Measurements from ENCODE around the gene C1orf105. TPM values are rescaled to one million over a fixed set of nuclear protein-coding genes. Genes with fewer than 3 reads are reported as not detected.

The C1orf105 gene
- total RNA-seq, 1 experiment from 2014 or later, result not detected

DNA sequence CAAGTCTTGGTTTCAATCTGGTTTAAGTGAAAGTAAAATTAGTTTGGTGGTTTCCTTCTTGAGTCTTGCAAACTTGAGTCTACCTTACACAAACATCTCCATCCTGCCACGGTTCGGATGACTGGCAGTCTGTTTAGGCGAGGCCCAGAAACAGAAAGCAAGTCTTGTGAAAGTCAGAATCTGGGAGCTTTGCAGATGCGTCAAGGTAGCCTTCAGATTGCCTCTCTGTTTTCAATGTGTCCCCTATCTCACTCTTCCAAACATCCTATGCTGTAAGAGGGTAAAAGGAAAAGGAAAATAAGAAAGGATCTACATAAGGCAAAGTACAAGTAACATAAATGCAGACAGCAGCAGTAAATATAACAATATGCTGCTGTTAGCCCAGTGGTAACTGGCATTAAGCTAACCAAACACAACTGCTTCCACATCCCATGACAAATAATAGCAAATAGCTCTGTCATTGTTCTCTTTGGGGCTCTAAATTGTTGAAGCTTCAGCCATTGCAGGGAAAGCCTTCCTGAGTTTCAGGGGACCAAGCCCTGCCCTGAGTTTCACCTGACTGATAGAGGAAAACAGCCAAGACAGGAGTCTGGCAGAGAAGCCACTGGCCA lies 26.2 kb upstream of the C1orf105 start:
- Mint-ChIP-seq H3K4me1 (peaks cover 54% of the 10 kb centered on the region), H3K27ac (peak overlapping the region; percentile 90), H3K36me3 (no peaks in the 10 kb centered on the region), H3K4me3 (no peak overlapping the region), H3K9me3 (no peaks in the 10 kb centered on the region), H3K27me3 (ENCODE audit: low read depth) (peaks cover 3% of the 10 kb centered on the region; the same call in 1 of the 2 replicates)
- ATAC-seq (peak; percentile 31), DNase-seq (ENCODE audit: low spot score) (no peak)
- TF ChIP-seq GRHL2 (CRISPR knock-in tag; IDR thresholded peaks at IDR 0.05; ENCODE audit: insufficient replicate concordance, severe bottlenecking) (no peak), JAZF1 (CRISPR knock-in tag; IDR thresholded peaks at IDR 0.05) (no peak)
- ChIA-PET POLR2A (interaction anchor here (0.6 kb wide), 1 partner anchor 231 kb away, joined by 3 read pairs; no protein-coding TSS in a partner anchor), CTCF (interaction anchor here (0.5 to 1.6 kb wide), 2 partner anchors 392 to 419 kb away, joined by 3 to 6 read pairs; no protein-coding TSS in a partner anchor)

GRCh38 chr1:172394811-172395210 lies 25.7 kb upstream of the C1orf105 start:
- TF ChIP-seq FOXJ3 (CRISPR knock-in tag; IDR thresholded peaks at IDR 0.05; ENCODE audit: borderline replicate concordance), result no peak
- no peak for TF ChIP-seq CBFB (CRISPR knock-in tag; IDR thresholded peaks at IDR 0.05; ENCODE audit: low read depth)
- TF ChIP-seq E2F4 (CRISPR knock-in tag; IDR thresholded peaks at IDR 0.05; ENCODE audit: borderline replicate concordance, low read depth), result no peak
- TF ChIP-seq, protein P1, sequence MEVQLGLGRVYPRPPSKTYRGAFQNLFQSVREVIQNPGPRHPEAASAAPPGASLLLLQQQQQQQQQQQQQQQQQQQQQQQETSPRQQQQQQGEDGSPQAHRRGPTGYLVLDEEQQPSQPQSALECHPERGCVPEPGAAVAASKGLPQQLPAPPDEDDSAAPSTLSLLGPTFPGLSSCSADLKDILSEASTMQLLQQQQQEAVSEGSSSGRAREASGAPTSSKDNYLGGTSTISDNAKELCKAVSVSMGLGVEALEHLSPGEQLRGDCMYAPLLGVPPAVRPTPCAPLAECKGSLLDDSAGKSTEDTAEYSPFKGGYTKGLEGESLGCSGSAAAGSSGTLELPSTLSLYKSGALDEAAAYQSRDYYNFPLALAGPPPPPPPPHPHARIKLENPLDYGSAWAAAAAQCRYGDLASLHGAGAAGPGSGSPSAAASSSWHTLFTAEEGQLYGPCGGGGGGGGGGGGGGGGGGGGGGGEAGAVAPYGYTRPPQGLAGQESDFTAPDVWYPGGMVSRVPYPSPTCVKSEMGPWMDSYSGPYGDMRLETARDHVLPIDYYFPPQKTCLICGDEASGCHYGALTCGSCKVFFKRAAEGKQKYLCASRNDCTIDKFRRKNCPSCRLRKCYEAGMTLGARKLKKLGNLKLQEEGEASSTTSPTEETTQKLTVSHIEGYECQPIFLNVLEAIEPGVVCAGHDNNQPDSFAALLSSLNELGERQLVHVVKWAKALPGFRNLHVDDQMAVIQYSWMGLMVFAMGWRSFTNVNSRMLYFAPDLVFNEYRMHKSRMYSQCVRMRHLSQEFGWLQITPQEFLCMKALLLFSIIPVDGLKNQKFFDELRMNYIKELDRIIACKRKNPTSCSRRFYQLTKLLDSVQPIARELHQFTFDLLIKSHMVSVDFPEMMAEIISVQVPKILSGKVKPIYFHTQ (CRISPR knock-in tag; IDR thresholded peaks at IDR 0.05), result no peak
- no peak for TF ChIP-seq ZBTB21 (CRISPR knock-in tag; IDR thresholded peaks at IDR 0.05; ENCODE audit: borderline replicate concordance)
- TF ChIP-seq FOXP4 (CRISPR knock-in tag; IDR thresholded peaks at IDR 0.05), result no peak
- TF ChIP-seq TEAD1 (CRISPR knock-in tag; IDR thresholded peaks at IDR 0.05), result no peak
- TF ChIP-seq MXD4 (CRISPR knock-in tag; IDR thresholded peaks at IDR 0.05; ENCODE audit: borderline replicate concordance), result no peak
- peak overlapping the region; percentile 67 for H3K27ac Mint-ChIP-seq
- no peaks in the 10 kb centered on the region for H3K36me3 Mint-ChIP-seq
- ChIA-PET POLR2A (interaction anchor here (0.6 kb wide), 1 partner anchor 232 kb away, joined by 3 read pairs; no protein-coding TSS in a partner anchor), CTCF (interaction anchor here (1.6 kb wide), 1 partner anchor 392 kb away, joined by 6 read pairs; no protein-coding TSS in a partner anchor)
- DNase-seq (ENCODE audit: low spot score) (no peak), ATAC-seq (no peak)
- H3K4me1 Mint-ChIP-seq, result peaks cover 59% of the 10 kb centered on the region
- H3K9me3 Mint-ChIP-seq, result no peaks in the 10 kb centered on the region
- H3K4me3 Mint-ChIP-seq, result no peak overlapping the region
- peaks cover 3% of the 10 kb centered on the region; the same call in 1 of the 2 replicates for H3K27me3 Mint-ChIP-seq (ENCODE audit: low read depth)

GRCh38 chr1:172395576-172395975 lies 24.9 kb upstream of the C1orf105 start:
- ChIA-PET POLR2A (no interaction called here), CTCF (interaction anchor here (1.6 kb wide), 1 partner anchor 393 kb away, joined by 6 read pairs; no protein-coding TSS in a partner anchor)
- Mint-ChIP-seq H3K27me3 (ENCODE audit: low read depth) (peaks cover 3% of the 10 kb centered on the region; the same call in 1 of the 2 replicates), H3K36me3 (no peaks in the 10 kb centered on the region), H3K27ac (no peak overlapping the region), H3K4me3 (no peak overlapping the region), H3K9me3 (no peaks in the 10 kb centered on the region), H3K4me1 (peaks cover 59% of the 10 kb centered on the region)
- DNase-seq (ENCODE audit: low spot score) (no peak), ATAC-seq (no peak)
- no peak for TF ChIP-seq PRDM15 (CRISPR knock-in tag; IDR thresholded peaks at IDR 0.05)
- no peak for TF ChIP-seq IRF2 (CRISPR knock-in tag; IDR thresholded peaks at IDR 0.05; ENCODE audit: borderline replicate concordance, low read depth)
- TF ChIP-seq, protein P2, sequence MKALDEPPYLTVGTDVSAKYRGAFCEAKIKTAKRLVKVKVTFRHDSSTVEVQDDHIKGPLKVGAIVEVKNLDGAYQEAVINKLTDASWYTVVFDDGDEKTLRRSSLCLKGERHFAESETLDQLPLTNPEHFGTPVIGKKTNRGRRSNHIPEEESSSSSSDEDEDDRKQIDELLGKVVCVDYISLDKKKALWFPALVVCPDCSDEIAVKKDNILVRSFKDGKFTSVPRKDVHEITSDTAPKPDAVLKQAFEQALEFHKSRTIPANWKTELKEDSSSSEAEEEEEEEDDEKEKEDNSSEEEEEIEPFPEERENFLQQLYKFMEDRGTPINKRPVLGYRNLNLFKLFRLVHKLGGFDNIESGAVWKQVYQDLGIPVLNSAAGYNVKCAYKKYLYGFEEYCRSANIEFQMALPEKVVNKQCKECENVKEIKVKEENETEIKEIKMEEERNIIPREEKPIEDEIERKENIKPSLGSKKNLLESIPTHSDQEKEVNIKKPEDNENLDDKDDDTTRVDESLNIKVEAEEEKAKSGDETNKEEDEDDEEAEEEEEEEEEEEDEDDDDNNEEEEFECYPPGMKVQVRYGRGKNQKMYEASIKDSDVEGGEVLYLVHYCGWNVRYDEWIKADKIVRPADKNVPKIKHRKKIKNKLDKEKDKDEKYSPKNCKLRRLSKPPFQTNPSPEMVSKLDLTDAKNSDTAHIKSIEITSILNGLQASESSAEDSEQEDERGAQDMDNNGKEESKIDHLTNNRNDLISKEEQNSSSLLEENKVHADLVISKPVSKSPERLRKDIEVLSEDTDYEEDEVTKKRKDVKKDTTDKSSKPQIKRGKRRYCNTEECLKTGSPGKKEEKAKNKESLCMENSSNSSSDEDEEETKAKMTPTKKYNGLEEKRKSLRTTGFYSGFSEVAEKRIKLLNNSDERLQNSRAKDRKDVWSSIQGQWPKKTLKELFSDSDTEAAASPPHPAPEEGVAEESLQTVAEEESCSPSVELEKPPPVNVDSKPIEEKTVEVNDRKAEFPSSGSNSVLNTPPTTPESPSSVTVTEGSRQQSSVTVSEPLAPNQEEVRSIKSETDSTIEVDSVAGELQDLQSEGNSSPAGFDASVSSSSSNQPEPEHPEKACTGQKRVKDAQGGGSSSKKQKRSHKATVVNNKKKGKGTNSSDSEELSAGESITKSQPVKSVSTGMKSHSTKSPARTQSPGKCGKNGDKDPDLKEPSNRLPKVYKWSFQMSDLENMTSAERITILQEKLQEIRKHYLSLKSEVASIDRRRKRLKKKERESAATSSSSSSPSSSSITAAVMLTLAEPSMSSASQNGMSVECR (CRISPR knock-in tag; IDR thresholded peaks at IDR 0.05; ENCODE audit: borderline replicate concordance), result no peak
- TF ChIP-seq HMGA2 (CRISPR knock-in tag; IDR thresholded peaks at IDR 0.05), result no peak
- TF ChIP-seq ZNF396 (CRISPR knock-in tag; IDR thresholded peaks at IDR 0.05; ENCODE audit: borderline replicate concordance), result no peak
